ENCODE measurements around the gene SIN3B. TPM values are rescaled to one million over a fixed set of nuclear protein-coding genes. Genes with fewer than 3 reads are reported as not detected.

Gene SIN3B
- total and polyA plus RNA-seq, 2 of the 13 experiments (the other 11 are each of a cell fraction or from before 2014, with no cell fraction given) = 12.9 to 25.7 TPM

DNA sequence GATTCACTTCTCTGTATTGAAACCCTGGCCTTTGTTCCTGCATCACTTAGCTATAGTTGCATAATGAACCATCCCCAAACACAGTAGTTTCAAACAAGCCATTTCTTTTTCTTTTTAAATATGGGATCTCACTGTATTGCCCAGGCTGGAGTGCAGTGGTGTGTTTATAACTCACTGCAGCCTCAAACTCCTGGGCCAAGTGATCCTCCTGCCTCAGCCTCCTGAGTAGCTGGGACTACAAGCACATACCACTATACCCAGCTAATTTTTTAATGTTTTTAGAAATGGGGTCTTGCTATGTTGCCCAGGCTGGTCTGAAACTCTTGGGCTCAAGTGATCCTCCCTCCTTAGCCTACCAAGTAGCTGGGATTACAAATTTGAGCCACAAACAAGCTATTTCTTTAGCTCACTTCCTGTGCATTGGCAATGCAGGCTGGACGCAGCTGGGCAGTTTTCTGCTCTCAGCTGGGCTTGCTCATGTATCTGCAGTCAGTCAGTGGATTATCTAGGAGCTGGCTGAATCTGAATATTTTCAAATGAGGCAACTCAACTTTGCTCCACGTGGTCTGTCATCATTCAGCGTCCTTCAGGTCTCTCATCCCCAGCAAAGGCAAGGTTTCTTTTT is 49.5 kb upstream of the SIN3B start:
- in situ Hi-C loops (cut with HindIII; ENCODE audit: extremely low pct_ligation_motif_present, low pct_unique_long_range_greater_than_20kb) (loop anchor here (10.0 kb wide), 2 partner anchors 125 to 275 kb away; no protein-coding TSS in a partner anchor), intact Hi-C loops (cut with micrococcal nuclease; ENCODE audit: unreplicated experiment) (loop anchor here (2.0 kb wide), 1 partner anchor 119 kb away; no protein-coding TSS in a partner anchor)
- no peak overlapping the region for H3K4me2 ChIP-seq (ENCODE audit: low read depth, low read length)
- no TSS peak for BruUV-seq (replicated peaks)
- no peaks in the 10 kb centered on the region; a peak in 1 of 5 replicates for H3K27me3 ChIP-seq (ENCODE audit: control insufficient read depth in 1 of 2, insufficient read depth in 2 of 2, low read length in 2 of 2)
- ChIA-PET POLR2A (interaction anchor here (0.6 kb wide), 1 partner anchor 53 kb away, joined by 3 read pairs; no protein-coding TSS in a partner anchor), CTCF (ENCODE audit: low intra/inter-chr PET ratio, low total read pairs) (interaction anchor here (1.1 to 1.8 kb wide), 2 partner anchors 120 to 272 kb away, joined by 3 to 8 read pairs; no protein-coding TSS in a partner anchor)
- H3K79me2 ChIP-seq (ENCODE audit: insufficient read depth, low read length) = no peaks in the 10 kb centered on the region
- WGBS (ENCODE audit: low lambda C conversion rate) = 0% methylated on average over 3 of the region's 3 CpGs
- DNase-seq (ENCODE audit: low spot score) = no peak
- H4K20me1 ChIP-seq (ENCODE audit: insufficient read depth, low read length) = no peaks in the 10 kb centered on the region
- no peak overlapping the region for H3K4me3 ChIP-seq (replicated peaks in 1 of 3; ENCODE audit: insufficient read depth in 1 of 3, low read depth in 2 of 3, low read length in 3 of 3)
- H3K36me3 ChIP-seq (replicated peaks in 1 of 2; ENCODE audit: control insufficient read depth in 1 of 2, insufficient read depth in 2 of 2, low read length in 2 of 2) = no peaks in the 10 kb centered on the region
- TF ChIP-seq ZSCAN20 (CRISPR knock-in tag; IDR thresholded peaks at IDR 0.05; ENCODE audit: borderline replicate concordance) = no peak
- TF ChIP-seq, protein P1, sequence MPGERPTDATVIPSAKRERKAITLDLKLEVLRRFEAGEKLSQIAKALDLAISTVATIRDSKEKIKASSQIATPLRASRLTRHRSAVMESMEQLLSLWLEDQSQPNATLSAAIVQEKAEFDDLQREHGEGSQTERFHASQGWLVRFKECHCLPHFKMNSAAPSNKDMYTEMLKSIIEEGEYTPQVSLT (CRISPR knock-in tag; IDR thresholded peaks at IDR 0.05; ENCODE audit: borderline replicate concordance, low read depth) = no peak
- TF ChIP-seq HDAC2 (CRISPR knock-in tag; IDR thresholded peaks at IDR 0.05) = no peak
- peak; percentile 46 for TF ChIP-seq ZNF121 (CRISPR knock-in tag; IDR thresholded peaks at IDR 0.05)
- TF ChIP-seq MTF1 (CRISPR knock-in tag; IDR thresholded peaks at IDR 0.05) = no peak
- no peaks in the 10 kb centered on the region for H3K9me3 ChIP-seq (ENCODE audit: low read length)
- no peaks in the 10 kb centered on the region for H3K4me1 ChIP-seq (ENCODE audit: insufficient read depth, low read length)
- H2AFZ ChIP-seq (ENCODE audit: low read length) = no peak overlapping the region
- no peak for ATAC-seq
- no peak overlapping the region for H3K27ac ChIP-seq (ENCODE audit: extremely low read length, insufficient read depth, low read length)
- no peak overlapping the region for H3K9ac ChIP-seq (ENCODE audit: insufficient read depth, low read depth, low read length)
- no peak for FAIRE-seq

DNA sequence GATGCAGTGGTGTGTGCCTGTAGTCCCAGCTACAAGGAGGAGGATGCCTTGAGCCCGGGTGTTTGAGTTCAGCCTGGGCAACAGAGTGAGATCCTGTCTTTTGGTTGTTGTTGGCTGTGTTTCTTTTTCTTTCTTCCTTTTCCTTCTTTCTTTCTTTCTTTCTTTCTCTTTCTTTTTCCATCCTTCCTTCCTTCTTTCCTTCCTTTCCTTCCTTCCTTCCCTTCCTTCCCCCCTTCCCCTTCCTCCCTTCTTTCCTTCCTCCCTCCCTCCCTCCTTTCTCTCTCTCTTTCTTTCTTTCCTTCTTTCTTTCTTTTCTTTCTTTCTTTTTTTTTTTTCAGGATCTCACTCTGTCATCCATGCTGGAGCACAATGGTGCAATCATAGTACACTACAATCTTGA is 46.5 kb upstream of the SIN3B start:
- H3K9me3 ChIP-seq (ENCODE audit: low read length) = no peaks in the 10 kb centered on the region
- H3K4me1 ChIP-seq (ENCODE audit: insufficient read depth, low read length) = no peaks in the 10 kb centered on the region
- no peak overlapping the region for H3K27ac ChIP-seq (ENCODE audit: extremely low read length, insufficient read depth, low read length)
- in situ Hi-C loops (cut with HindIII; ENCODE audit: extremely low pct_ligation_motif_present, low pct_unique_long_range_greater_than_20kb) (no loop called here), intact Hi-C loops (cut with micrococcal nuclease; ENCODE audit: unreplicated experiment) (no loop called here)
- FAIRE-seq = no peak
- no peak for DNase-seq (ENCODE audit: low spot score)
- no TSS peak for BruUV-seq (replicated peaks)
- no peaks in the 10 kb centered on the region for H3K36me3 ChIP-seq (replicated peaks in 1 of 2; ENCODE audit: control insufficient read depth in 1 of 2, insufficient read depth in 2 of 2, low read length in 2 of 2)
- CTCF ChIA-PET (ENCODE audit: low intra/inter-chr PET ratio, low total read pairs) = no interaction called here
- WGBS (ENCODE audit: low lambda C conversion rate) = 0% methylated on average over 1 of the region's 1 CpG
- H3K79me2 ChIP-seq (ENCODE audit: insufficient read depth, low read length) = no peaks in the 10 kb centered on the region
- no peaks in the 10 kb centered on the region; a peak in 1 of 5 replicates for H3K27me3 ChIP-seq (ENCODE audit: control insufficient read depth in 1 of 2, insufficient read depth in 2 of 2, low read length in 2 of 2)
- no peak overlapping the region for H3K4me2 ChIP-seq (ENCODE audit: low read depth, low read length)
- POLR2A ChIA-PET = no interaction called here
- H3K4me3 ChIP-seq (replicated peaks in 1 of 3; ENCODE audit: insufficient read depth in 1 of 3, low read depth in 2 of 3, low read length in 3 of 3) = no peak overlapping the region
- no peak overlapping the region for H2AFZ ChIP-seq (ENCODE audit: low read length)
- H4K20me1 ChIP-seq (ENCODE audit: insufficient read depth, low read length) = no peaks in the 10 kb centered on the region
- no peak overlapping the region for H3K9ac ChIP-seq (ENCODE audit: insufficient read depth, low read depth, low read length)
- no peak for ATAC-seq
- TF ChIP-seq CCDC6 (CRISPR knock-in tag; IDR thresholded peaks at IDR 0.05) (no peak), ZFP90 (CRISPR knock-in tag; IDR thresholded peaks at IDR 0.05; ENCODE audit: borderline replicate concordance) (no peak), SP4 (CRISPR knock-in tag; IDR thresholded peaks at IDR 0.05) (no peak), SOX6 (IDR thresholded peaks at IDR 0.05) (no peak), SOX6 (CRISPR knock-in tag; IDR thresholded peaks at IDR 0.05) (no peak), SP140L (CRISPR knock-in tag; IDR thresholded peaks at IDR 0.05; ENCODE audit: borderline replicate concordance) (no peak), SCMH1 (CRISPR knock-in tag; IDR thresholded peaks at IDR 0.05; ENCODE audit: borderline replicate concordance) (no peak)
- TF ChIP-seq, protein P2, sequence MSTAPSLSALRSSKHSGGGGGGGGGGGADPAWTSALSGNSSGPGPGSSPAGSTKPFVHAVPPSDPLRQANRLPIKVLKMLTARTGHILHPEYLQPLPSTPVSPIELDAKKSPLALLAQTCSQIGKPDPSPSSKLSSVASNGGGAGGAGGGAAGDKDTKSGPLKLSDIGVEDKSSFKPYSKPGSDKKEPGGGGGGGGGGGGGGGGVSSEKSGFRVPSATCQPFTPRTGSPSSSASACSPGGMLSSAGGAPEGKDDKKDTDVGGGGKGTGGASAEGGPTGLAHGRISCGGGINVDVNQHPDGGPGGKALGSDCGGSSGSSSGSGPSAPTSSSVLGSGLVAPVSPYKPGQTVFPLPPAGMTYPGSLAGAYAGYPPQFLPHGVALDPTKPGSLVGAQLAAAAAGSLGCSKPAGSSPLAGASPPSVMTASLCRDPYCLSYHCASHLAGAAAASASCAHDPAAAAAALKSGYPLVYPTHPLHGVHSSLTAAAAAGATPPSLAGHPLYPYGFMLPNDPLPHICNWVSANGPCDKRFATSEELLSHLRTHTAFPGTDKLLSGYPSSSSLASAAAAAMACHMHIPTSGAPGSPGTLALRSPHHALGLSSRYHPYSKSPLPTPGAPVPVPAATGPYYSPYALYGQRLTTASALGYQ (CRISPR knock-in tag; IDR thresholded peaks at IDR 0.05) = no peak
- TF ChIP-seq, protein P3, sequence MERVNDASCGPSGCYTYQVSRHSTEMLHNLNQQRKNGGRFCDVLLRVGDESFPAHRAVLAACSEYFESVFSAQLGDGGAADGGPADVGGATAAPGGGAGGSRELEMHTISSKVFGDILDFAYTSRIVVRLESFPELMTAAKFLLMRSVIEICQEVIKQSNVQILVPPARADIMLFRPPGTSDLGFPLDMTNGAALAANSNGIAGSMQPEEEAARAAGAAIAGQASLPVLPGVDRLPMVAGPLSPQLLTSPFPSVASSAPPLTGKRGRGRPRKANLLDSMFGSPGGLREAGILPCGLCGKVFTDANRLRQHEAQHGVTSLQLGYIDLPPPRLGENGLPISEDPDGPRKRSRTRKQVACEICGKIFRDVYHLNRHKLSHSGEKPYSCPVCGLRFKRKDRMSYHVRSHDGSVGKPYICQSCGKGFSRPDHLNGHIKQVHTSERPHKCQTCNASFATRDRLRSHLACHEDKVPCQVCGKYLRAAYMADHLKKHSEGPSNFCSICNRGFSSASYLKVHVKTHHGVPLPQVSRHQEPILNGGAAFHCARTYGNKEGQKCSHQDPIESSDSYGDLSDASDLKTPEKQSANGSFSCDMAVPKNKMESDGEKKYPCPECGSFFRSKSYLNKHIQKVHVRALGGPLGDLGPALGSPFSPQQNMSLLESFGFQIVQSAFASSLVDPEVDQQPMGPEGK (CRISPR knock-in tag; IDR thresholded peaks at IDR 0.05) = no peak
